ENCODE data around the gene FGF18. TPM values are rescaled to one million over a fixed set of nuclear protein-coding genes. Genes with fewer than 3 reads are reported as not detected.

The FGF18 gene
- total and polyA plus RNA-seq, 2 donors from 2014 or later = 0.39 to 1.8 TPM

DNA sequence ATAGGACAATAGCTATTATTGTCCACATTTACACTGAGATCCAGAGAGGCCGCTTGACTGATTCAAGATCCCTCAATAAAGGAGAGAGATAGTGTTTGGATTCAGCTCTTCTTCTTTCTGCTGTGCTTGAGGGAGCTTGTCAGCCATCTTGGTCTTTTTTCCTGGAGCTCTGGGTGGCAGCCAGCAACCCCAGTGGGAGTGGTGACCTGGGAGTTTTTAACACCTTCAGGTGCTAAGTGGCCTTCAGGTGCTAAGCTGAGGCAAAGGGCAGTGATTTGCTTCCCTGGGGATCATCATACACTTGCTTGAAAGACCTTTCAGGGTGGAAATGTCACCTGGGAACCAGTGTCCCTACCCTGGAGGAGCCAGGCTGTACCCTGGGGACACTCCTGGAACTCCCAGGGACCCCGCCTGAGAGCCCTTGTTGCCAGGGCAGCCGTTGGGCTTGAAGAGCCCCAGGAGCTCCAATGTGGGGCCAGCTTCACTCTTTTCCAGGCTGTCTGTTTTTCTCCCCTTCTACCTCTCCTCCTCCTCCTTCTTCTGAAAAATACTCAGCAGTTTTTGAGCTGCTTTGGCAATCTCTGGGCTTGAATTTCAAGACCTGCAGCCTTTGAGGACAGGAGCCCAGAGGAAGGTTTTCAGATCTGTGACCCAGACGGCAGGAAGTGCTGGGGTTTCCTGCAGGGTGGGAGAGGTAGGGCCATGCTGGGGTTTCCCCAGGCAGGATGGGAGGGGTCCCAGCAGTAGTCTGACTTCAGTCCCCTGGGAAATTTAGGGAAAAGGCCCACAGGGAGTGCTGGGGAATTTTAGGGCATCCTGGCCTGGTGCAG, 59.7 kb downstream of the FGF18 start:
- no peaks in the 10 kb centered on the region for H3K27me3 ChIP-seq (ENCODE audit: control insufficient read depth, insufficient read depth, low read length)
- no peak overlapping the region for H3K27ac ChIP-seq (ENCODE audit: low read depth in 2 of 2, low read length in 2 of 2)
- TF ChIP-seq, protein P1, sequence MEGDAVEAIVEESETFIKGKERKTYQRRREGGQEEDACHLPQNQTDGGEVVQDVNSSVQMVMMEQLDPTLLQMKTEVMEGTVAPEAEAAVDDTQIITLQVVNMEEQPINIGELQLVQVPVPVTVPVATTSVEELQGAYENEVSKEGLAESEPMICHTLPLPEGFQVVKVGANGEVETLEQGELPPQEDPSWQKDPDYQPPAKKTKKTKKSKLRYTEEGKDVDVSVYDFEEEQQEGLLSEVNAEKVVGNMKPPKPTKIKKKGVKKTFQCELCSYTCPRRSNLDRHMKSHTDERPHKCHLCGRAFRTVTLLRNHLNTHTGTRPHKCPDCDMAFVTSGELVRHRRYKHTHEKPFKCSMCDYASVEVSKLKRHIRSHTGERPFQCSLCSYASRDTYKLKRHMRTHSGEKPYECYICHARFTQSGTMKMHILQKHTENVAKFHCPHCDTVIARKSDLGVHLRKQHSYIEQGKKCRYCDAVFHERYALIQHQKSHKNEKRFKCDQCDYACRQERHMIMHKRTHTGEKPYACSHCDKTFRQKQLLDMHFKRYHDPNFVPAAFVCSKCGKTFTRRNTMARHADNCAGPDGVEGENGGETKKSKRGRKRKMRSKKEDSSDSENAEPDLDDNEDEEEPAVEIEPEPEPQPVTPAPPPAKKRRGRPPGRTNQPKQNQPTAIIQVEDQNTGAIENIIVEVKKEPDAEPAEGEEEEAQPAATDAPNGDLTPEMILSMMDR (IDR thresholded peaks at IDR 0.05; ENCODE audit: borderline replicate concordance, extremely low read depth, insufficient read depth) = no peak
- no peak overlapping the region for H3K4me3 ChIP-seq (ENCODE audit: low read length in 3 of 3)
- DNase-seq (no peak), FAIRE-seq (no peak)
- H3K9ac ChIP-seq (ENCODE audit: low read length in 3 of 3) = no peak overlapping the region
- intact Hi-C loops (cut with DNase I) = no loop called here
- H3K9me3 ChIP-seq (ENCODE audit: control insufficient read depth in 2 of 3, insufficient read depth in 1 of 3, low read length in 3 of 3) = no peaks in the 10 kb centered on the region
- H3K36me3 ChIP-seq (ENCODE audit: control insufficient read depth in 2 of 3, insufficient read depth in 3 of 3, low read length in 3 of 3) = no peaks in the 10 kb centered on the region
- no peaks in the 10 kb centered on the region for H3K4me1 ChIP-seq (ENCODE audit: control insufficient read depth in 2 of 3, insufficient read depth in 2 of 3, low read depth in 1 of 3, low read length in 3 of 3)

DNA sequence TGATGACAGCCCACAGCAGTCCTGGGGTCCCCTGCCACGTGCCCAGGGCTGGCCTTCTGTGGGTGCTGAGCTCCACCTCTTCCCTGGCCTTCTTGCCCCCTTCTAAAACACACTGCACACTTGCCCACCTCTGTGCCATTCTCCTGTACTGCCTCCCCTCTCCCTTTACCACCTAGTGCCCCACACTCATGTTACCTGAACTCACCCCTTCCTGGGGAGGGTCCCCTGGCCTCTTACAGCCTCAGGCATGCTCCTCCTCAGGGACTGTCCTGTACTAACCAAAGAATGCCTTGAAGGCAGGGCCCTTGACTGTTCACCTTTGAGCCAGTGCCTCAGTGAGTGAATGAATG, 60.3 kb downstream of the FGF18 start:
- no peaks in the 10 kb centered on the region for H3K4me1 ChIP-seq (ENCODE audit: control insufficient read depth in 2 of 3, insufficient read depth in 2 of 3, low read depth in 1 of 3, low read length in 3 of 3)
- FAIRE-seq (no peak), DNase-seq (no peak)
- no peaks in the 10 kb centered on the region for H3K36me3 ChIP-seq (ENCODE audit: control insufficient read depth in 2 of 3, insufficient read depth in 3 of 3, low read length in 3 of 3)
- TF ChIP-seq, protein P1 (IDR thresholded peaks at IDR 0.05; ENCODE audit: borderline replicate concordance, extremely low read depth, insufficient read depth) = no peak
- no peaks in the 10 kb centered on the region for H3K27me3 ChIP-seq (ENCODE audit: control insufficient read depth, insufficient read depth, low read length)
- no peak overlapping the region for H3K9ac ChIP-seq (ENCODE audit: low read length in 3 of 3)
- H3K27ac ChIP-seq (ENCODE audit: low read depth in 2 of 2, low read length in 2 of 2) = no peak overlapping the region
- no peaks in the 10 kb centered on the region for H3K9me3 ChIP-seq (ENCODE audit: control insufficient read depth in 2 of 3, insufficient read depth in 1 of 3, low read length in 3 of 3)
- intact Hi-C loops (cut with DNase I) = no loop called here
- no peak overlapping the region for H3K4me3 ChIP-seq (ENCODE audit: low read length in 3 of 3)

DNA sequence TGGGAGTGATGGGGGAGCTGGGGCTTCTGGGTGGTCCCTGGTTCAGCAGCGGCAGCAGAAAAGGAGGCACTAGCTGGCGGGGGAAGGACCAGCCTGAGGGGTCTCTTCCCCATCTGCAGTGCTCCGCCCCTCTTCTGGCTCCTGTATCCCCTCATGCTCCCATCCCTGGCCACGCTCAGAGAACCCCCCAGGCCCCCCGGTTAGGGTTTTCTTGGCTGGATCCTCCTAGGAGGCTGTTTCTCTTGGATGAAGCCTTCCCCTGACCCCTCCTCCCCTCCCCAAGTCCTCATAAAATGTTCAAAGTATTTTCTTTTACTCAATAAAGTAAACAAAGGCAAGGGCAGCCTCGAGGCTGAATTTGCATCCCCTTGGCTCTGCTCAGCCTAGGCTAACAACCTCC, 60.8 kb downstream of the FGF18 start:
- H3K36me3 ChIP-seq (ENCODE audit: control insufficient read depth in 2 of 3, insufficient read depth in 3 of 3, low read length in 3 of 3) = no peaks in the 10 kb centered on the region
- H3K9me3 ChIP-seq (ENCODE audit: control insufficient read depth in 2 of 3, insufficient read depth in 1 of 3, low read length in 3 of 3) = no peaks in the 10 kb centered on the region
- H3K9ac ChIP-seq (ENCODE audit: low read length in 3 of 3) = no peak overlapping the region
- H3K27ac ChIP-seq (ENCODE audit: low read depth in 2 of 2, low read length in 2 of 2) = no peak overlapping the region
- H3K4me1 ChIP-seq (ENCODE audit: control insufficient read depth in 2 of 3, insufficient read depth in 2 of 3, low read depth in 1 of 3, low read length in 3 of 3) = no peaks in the 10 kb centered on the region
- peak in 1 of 5 donors; percentile 52 for DNase-seq
- no peaks in the 10 kb centered on the region for H3K27me3 ChIP-seq (ENCODE audit: control insufficient read depth, insufficient read depth, low read length)
- FAIRE-seq = no peak
- TF ChIP-seq, protein P1 (IDR thresholded peaks at IDR 0.05; ENCODE audit: borderline replicate concordance, extremely low read depth, insufficient read depth) = no peak
- H3K4me3 ChIP-seq (ENCODE audit: low read length in 3 of 3) = no peak overlapping the region
- intact Hi-C loops (cut with DNase I) = no loop called here
